GM21390 (cell line): Measurements from ENCODE around the gene PCAT6.
"Not testable (repeated sequence)": the region's sequence is repeated elsewhere in the genome, so short reads cannot be mapped to it uniquely, and the experiment has no call there.

Experiments used
- ATAC-seq: cut with Tn5 transposase; IDR thresholded peaks from one replicate; pipeline ENCODE4 v1.9.1; 2021; ENCODE audit not compliant: unreplicated experiment

The PCAT6 gene

DNA sequence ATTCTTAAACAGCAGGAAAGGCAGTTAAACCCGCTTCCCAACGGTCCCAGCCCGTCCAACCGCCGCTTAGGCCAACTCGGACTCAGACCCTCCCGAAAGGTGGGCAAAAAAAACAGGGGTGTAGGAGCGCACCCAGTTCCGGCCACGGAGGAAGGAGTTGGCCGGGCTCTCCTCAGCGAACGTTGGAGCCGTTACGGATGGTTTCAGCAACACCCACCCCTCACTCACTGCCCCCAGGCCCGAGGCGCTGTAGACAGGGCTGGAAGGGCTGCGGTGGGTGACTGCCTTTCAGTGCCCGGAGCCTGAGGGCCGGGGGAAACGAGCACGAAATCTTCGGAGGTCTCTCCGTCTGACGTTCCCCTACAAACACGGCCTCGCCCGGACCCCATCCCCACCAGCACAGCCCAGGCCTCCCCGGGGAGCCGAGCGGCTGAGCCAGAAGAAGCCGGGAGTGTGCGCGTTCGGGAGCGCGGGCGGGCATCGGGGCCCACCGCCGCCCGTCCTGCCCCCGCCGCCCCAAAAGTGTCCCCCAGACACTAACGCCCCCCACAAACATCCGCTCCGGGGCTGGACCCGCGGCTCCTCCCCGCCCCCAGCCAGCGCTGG, 3.8 kb upstream of the PCAT6 start:
- ATAC-seq, result no peak

DNA sequence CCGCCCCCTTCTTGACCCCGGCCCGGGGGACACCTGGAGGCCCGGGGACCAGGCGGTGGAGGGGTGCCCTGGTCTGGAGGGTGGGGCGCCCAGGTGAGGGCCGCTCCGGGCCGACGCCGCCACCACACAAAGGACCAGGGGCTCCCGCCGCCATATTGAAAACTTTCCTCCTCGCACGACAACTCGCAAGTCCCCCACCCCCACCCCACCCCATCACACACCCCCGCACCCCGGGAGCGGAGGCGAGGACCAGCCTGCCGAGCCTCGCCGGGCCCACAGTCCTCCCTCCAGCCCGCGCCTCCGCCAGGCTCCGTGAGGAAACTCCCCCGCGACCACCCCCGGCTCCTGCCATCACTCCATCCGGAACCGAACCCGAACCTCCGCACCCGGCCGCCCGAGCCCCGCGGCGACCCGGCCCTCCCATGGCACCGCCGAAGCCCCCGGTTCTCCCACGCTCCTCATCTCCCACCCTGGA, 3.3 kb upstream of the PCAT6 start:
- no peak for ATAC-seq

DNA sequence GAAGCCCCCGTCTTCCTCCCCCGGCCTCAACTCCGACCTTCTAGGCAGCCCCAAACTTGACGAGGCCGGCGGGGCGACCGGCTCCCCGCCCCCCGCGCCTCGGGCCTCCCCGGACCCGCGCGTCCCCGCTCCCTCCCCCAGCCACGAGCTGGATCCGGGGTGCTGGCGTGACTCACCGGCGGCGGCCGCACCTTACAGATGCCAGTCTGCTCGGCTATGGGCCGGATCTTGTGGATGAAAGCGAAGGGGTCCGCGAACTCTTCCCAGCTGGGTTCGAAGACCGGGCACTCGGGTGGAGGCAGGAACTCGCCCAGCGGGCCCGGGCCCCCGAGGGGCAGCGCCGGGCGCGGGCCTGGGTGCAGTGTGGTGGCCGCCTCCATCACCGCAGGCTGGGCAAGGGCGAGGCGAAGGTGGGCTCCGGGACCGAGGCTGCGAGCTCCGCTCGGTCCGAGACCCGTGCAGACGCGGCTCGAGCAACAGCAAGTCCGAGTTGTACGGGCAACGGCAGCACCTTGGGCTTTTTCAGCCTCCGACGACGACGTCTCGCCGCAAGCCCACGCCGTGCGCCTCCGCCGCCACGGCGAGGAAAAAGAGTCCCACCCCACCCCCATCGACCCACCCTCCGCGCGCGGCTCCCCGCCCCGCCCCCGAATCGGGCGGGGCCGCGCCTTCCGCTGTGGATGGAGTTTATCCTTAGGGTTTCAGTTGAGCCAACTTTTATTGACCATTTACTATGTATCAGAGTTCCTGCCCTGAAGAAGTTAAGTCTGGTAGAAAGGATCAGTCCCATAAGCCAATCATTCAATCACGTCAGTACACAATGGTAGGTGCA, 2.6 kb upstream of the PCAT6 start, which contains the start of gene KDM5B:
KDM5B (minus strand) TSS at position 496 of the 832 bp plus-strand sequence; CDS start at position 380, 116 bp downstream.
- ATAC-seq, result no peak

DNA sequence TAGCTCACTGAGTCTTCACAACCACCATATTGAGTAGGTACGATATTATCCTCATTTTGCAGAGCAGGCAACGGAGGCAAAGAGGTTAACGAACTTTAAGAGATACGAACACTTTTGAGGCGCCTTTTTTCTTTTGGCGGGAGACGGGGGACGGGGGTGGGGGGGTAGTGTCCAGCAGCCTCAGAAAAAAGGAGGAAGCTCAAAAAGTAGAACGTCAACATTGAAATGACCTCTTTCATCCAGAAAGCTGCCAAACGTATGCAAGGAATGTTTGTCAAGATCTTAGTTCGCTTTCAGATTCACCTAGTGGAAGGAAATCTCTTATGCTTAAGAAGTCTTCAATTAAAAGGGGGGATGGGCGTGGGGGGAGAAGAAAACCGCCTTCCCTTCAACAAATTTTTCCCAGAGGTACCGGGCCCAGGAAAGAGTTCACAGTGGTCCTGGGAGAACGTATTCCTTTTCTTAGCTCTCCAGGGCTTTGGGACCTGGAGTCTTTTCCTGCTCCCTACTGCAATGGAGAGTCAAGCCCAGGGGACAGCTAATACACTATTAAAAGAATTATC, 1.1 kb upstream of the PCAT6 start:
- no peak for ATAC-seq

DNA sequence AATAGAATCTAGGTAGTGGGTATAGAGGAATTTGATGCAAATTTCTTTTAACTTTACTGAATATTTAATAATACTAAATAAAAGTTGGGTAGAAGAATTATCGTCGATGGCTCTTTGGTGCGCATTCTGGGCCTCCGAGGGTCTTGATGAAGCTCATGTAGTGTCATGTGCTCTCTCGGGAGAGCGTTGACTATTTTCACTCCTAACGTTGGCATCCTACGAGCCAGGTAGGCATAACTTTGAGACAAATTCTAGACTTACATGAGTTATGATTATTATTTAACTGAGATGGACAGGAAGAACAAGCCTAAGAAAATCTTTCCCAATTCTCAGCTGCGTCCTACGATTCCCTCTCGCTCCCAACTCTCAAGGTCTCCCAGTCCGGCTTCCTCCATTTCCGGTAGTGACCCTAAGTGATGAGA, 550 bp upstream of the PCAT6 start:
- ATAC-seq, result no peak

DNA sequence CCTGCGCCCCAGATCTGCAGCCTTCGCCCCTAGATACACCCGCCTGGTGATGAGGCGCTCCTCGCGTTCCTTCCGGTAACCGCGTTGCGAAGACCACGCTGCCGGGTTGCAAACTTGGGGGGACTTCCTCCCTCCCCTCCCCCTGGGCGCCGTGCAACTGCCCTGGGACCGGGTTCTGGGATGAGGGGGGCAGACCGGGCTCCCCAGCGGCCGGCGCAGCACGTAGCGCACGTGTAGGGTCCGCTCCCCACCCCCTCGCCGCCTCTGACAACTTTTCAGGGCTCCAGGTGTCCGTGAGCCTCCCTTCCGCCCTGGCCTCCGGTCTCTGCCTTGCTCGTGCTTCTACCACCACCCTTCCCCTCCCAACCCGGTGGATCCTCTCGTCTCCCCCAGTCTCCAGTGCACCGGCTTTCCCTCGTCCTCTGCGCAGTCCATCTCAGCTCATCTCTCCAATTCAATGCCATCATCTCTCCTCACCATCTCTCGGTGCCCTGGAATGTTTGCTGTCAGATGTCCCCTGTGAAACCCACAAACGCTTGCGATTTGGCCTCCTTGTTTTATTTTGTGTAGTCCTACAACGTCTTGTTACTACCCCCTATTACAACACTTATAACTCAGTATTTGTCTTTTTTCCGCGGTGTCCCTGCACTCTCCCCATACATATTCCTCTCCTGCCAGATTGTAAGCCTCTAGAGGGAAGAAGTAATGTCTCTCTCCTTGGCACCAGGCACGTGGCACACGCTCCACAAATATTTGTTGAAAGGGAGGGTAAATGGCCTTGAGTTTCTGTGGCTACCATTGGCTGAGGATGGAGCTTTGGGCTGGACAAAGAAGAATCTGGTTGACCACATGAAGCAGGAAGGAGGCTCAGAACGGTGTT, 782 bp downstream of the PCAT6 start:
- no peak for ATAC-seq

DNA sequence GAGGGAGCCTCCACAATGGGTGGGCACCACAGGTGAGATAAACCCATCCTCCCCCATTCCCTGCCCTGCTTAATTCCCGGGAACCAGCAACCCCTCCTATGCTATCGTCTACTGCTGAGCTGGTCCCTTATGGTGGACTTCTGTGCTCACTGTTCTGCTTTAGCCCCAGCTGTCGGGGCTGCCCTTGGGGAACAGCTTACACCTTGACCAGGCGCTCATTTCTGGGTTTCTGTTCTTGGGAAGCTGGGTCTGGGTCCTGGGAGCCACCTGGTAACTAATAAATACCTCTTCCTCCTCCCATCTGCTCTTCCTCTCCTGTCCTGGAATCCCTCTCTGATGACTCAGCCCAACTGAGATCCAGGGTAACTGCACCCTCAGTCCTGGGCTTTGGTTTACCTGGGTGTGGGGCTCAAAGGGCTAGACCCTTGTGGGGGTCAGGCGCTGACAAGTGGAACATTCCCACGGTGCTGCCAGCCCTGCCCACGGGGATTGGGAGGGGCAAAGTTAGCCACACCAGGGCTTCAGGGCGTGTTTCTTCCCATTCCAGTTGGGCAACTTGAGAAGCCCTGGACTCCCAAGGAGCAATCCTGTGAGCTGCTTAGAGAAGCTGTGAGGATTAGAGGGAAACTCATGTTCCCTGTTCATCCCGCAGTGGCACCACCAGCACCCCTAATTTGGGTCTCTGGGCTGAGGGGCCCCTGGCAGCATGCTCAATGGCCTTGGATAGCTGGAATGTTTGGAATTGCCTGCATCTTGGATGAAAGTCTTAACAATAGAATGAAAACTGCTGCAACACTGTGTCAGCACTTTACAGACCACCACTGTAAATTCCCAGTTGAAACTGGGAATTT, 1.6 kb downstream of the PCAT6 start:
- no peak for ATAC-seq

DNA sequence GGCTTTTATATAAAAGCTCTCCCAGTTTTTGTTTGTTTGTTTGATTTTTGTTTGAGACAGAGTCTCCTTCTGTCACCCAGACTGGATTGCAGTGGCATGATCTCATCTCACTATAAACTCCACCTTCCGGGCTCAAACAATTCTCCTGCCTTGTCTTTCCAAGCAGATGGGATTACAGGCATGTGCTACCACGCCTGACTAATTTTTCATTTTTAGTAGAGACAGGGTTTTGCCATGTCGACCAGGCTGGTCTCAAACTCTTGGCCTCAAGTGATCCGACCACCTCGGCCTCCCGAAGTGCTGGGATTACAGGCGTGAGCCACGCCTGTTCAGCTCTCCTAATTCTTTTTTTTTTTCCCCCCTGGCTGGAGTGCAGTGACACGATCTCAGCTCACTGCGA, 4.4 kb downstream of the PCAT6 start:
- ATAC-seq, result no peak

DNA sequence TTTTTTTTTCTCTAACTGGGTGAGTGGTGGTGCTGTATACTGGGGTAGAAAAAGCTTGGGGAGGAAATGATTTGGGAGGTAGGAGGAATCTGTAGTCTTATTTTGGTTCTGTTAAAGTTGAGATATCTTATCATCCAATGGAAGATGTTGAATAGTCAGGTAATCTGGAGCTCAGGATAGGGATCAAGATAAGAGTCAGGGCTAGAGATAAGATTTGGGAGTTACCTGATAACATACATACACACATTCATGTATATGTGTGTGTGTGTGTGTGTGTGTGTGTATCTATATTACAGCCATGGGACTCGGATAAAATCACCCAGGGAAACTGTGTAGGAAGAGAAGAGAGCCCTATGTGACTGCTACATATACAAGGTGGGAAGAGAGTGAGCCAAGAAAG, 8.1 kb downstream of the PCAT6 start:
- no peak for ATAC-seq

DNA sequence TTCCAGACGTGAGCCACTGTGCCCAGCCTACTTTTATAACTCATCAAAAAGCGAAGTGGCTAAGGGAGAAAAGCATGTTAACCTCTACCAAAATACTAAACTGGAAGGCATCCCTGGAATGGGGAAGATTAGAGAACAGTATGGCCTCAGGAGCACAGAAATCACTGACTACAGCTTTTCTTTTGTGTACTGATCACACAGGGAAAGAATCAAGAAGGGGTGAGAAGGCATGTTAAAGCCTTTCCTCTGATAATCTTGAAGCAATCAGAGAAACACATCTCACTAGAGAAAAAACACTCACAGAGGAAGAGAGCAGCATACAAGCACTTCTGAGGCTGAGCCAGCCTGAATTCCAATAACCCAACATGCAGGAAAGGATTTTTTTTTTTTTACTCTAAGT, 10.7 kb downstream of the PCAT6 start:
- ATAC-seq, result no peak

DNA sequence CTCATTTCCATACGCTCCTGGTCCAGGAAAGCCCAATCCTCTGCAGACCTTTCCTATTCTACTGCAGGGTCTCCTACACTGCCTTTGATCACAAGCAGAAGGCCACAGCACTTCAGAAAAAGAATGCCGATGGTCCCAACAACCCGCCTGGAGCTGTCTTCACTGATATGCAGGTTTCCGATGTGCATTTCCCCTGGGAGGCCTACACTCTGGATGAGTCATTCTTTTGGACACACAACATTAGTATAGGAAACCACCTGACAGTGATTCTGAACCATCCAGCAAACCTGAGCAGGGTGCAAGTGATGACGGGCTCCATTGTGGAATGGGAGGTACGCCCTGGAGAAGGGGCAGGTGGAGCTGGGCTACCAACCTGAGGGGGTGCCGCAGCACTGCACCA, 15.0 kb downstream of the PCAT6 start:
- no peak for ATAC-seq

DNA sequence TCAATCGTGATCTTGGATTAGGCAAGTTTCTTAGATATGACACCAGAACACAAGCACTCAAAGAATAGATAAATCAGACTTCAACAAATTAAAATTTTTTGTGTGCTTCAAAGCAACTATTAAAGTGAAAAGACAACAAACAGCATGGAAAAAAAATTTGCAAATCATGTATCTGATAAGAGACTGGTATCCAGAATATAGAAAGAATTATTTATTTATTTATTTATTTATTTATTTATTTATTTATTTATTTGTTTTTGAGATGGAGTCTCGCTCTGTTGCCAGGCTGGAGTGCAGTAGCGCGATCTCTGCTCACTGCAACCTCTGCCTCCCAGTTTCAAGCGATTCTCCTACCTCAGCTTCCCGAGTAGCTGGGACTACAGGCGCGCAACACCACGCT, 18.5 kb downstream of the PCAT6 start:
- ATAC-seq, result not testable (repeated sequence)

DNA sequence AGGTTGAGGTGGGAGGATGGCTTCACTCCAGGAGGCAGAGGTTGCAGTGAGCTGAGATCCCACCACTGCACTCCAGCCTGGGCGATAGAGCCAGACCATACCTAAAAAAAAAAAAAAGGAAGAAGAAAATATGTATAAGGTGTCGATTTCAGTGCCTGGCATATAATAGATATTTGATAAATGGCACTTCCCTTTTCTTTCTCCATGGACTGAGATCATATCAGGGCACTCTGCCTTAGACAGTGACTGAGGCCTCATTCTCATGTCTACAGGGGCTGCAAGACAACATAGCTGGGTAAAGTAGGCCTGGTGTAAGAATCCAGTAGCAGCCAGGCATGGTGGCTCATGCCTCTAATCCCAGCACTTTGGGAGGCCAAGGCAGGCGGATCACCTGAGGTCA, 21.2 kb downstream of the PCAT6 start:
- no peak for ATAC-seq

DNA sequence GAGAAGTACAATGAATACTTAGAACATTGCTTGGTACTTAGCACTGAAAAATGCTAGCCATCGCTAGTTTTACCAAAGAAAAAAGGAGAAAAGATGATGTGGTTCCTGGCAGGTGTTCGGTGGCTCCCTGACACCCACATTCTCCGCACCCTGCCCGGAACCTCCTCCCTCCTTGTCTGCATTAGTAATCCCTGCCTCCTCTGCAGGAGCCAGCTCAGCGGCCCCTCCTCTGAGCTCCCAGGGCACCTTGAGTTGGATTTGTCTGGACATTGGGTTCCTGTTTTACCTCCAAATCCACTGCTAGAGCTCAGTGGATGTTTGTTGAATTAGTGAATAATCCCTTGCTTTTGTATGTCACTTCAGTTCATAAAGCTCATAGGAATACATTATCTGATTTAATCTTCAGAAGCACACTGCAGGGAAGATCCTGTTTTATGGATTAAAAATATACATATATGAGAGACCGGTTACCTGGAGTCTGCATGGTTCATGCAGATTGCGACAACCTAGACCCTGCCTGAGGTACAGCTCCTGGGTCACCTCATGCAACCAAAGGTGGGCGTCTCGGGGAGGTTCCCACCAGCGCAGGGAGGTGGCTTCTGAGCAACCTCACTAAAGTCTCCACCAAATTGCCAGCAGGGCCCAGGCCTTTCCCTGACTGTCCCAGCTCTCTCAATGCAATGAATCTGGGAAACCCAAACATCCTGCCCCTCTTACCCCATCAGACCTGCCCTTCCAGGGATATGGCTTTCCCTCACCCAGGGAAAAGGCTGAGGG, 24.2 kb downstream of the PCAT6 start:
- no peak for ATAC-seq

DNA sequence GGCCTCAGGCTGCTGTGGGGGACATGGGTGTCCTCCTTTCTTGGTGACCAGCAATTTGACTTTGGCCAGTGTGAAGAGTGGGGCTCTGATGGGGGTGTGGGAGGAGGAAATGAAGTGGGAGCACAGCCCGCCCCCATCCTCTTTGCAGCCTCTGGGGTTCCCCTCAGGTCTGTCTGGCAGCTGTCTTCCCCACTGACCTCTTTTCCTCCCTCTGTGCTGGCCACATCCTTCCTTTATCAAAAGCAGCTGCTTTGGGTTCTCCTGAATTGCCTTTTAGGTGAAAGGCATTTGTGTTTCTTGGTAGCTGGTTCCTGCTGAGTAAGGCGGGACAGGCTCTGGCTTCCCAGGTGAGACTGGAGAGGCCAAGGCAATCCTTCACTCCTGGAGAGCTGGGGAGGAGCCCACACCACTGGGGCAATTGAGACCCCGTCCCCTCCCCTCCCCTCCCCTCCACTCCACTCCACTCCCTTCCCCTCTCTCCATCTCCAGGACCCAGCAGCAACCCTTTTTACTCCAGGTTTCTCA, 24.9 kb downstream of the PCAT6 start:
- no peak for ATAC-seq

DNA sequence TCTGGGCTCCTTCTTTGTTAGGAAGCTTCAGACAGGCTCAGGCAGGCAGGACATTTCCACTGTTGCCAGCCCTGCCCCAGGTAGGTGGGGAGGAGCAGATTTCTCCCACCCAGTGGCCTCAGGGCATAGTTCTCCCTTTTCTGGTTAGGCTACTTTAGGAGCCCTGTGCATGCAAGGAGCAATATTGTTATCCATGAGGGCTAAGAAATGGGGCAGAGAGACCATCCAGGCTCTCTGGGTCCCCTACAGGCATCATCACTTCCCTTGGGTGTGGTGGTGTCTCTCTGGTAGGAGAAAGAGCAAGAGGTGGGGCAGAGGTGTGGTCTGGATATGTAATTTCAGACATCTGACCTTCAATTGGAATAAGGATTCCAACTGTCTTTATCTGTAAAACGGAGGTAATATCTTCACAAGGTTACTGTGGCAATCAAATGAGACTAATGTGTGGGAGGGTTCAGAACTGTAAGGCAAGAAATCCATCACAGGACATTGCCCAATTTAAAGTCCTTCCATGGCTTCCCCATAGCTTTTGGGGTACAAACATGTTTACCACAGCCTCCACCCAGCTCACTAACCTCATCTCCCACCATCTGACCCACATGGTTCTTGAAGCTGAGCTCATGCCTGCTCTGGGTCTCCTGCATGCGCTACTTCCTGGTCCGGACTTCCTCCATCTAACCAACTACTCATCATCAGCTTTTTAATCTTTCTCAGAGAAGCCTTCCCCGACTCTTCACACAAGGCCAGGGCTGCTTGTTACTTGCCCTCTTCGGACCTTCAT, 26.1 kb downstream of the PCAT6 start:
- no peak for ATAC-seq

DNA sequence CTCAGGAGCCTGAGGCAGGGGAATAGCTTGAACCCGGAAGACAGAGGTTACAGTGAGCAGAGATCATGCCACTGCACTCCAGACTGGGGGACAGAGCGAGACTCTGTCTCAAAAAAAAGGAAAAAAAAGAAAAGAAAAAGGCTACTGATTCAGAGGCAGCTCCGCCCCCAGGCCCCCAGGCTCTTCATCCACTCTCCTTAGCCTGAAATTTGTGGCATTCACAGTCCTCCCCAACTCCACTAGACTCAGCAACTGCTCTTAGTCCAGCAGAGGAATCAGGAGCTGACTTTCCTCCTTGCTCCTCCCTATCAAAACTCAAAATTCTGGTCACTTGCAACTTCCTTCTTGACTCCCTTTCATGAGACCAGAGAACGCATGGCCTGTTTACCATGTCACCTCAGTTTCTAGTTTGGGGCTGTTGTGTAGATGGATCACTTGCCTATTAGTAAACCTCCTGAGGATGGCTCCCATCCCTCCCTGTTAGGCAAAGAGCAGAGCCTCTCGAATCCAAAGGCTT, 27.1 kb downstream of the PCAT6 start:
- no peak for ATAC-seq

DNA sequence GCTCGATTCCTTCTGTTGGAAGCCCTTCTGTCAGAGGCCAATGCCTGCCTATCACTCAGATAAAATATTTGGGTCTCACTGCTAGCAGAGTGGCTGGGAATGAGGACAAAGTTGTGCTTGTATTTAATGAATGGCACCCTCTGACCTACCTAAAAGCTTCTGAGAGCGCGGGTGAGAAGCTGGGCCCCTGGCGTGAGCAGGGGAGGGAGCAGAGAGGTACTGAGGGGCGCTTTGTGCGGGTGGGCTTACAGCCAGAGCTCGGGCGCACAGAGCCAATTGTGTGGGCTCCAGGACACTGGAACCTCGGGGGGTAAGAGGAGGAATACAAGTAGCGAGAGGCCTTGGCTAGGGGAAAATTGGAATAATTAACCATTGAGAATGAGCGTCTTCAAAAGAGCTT, 32.3 kb downstream of the PCAT6 start:
- ATAC-seq, result no peak
